Stimulated activated CD4-positive, alpha-beta T cell treated with anti-CD3 and anti-CD28 coated beads, Interleukin-12 subunit alpha, Interleukin-12 subunit beta, amount 100 ng/mL, for 4 hours (primary cell): ENCODE measurements around the gene IKZF3.

ENCODE experiments used
- DNase-seq: peaks from one replicate; pipeline ENCODE4 v3.0.0-alpha.2; 2020

The IKZF3 gene

GRCh38 chr17:39814497-39814896, 49.6 kb downstream of the IKZF3 start:
- DNase-seq = no peak

- peak; percentile 36 for DNase-seq
These were observed 50.5 kb downstream of the IKZF3 start for GRCh38 chr17:39813631-39814030.

GRCh38 chr17:39812466-39812865, 51.6 kb downstream of the IKZF3 start:
- DNase-seq = no peak

- DNase-seq = no peak
These were observed 53.0 kb downstream of the IKZF3 start for GRCh38 chr17:39810939-39811728.

DNA sequence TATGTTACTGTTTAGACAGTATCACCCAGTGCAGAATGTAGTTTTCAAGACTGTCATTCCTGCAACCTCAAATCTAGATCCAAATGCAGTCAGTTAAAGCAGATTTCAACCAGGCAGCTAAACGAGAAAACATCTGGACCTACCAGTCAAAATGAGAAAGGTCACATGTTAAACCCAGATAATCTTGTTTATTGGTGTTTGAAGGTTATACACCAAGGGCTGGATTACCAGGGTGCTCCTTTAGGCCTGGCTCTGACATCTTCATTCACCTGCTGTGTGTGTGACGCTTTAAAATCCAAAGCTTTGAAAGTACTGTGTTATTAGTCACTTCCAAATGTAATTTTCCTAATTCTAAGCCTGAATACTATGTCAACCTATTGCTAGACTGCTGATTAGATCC, 54.9 kb downstream of the IKZF3 start:
- DNase-seq = no peak

GRCh38 chr17:39808409-39808997, 55.6 kb downstream of the IKZF3 start:
- no peak for DNase-seq

DNA sequence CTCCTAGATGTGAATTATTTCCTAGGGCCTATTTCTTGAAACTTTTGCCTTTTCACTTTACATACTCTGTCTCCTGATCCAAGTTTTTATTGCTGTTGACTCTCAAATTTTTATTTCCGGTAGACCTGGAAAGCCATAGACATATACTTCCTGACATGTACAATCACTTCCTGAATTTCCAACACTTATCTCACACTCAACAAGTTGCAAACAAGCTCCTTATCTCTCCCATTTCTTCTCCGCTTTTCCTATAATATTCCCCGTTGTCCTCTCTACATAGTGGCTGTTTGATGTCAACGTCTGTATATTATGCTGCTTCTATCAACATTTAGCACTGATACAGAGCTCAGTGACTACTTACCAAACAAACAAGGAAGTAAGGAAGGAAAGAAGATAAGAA, 59.3 kb downstream of the IKZF3 start:
- no peak for DNase-seq

DNA sequence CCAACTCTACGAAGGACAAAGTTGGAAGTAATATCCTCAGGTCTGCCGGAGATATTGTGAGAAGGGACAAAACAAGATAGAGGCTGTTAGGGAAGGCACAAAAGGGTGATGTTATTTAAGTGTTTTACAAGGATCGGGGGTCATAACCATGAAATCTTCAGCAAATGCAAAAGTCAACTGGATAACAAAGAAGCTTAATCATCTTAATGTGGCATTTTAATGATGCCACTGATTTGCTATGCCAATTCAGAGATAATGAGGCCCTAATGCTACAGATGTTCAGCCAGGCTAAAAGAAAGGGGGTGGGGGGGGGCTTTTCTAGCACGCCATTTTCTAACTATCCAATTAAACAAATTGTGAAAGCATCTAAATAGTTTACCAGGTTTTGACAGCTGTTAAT, 63.1 kb downstream of the IKZF3 start:
- DNase-seq = no peak

DNA sequence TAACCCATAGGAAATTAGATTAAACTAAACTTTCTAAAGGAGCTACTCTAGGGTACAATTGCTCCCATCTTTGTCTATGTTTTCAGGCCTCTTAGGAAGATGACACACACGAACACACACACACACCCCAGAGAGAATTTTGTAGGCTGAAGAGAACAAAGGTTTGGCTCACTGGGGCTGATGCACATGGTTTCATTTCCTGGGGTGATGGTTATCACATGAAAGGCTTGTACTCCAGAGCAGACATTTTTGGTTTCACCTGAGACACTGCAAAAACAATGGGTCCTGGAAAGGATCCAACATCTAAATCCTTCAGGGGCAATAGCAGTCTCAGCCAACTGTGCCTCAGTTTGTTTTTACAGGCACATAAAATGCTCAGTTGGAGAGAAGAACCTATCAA, 63.6 kb downstream of the IKZF3 start:
- peak; percentile 30 for DNase-seq

DNA sequence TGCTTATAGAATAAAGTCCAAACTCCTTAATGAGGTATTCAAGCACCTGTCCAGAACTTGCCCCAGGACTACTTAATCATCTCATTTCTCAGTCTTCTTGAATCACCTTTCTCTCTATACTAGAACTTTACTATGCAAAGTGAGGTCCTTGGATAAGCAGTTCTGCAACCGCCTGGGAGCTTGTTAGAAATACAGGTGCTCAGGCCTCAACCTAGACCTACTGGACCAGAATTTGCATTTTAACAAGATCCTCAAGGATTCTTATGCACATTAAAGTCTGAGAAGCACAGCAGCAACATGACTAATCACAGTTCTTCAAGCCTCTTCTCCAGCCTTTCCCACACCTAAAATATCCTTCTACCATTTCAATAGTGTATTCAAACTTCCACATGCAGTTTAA, 64.7 kb downstream of the IKZF3 start:
- no peak for DNase-seq

- no peak for DNase-seq
These were observed 69.7 kb downstream of the IKZF3 start for GRCh38 chr17:39794249-39794970.

DNA sequence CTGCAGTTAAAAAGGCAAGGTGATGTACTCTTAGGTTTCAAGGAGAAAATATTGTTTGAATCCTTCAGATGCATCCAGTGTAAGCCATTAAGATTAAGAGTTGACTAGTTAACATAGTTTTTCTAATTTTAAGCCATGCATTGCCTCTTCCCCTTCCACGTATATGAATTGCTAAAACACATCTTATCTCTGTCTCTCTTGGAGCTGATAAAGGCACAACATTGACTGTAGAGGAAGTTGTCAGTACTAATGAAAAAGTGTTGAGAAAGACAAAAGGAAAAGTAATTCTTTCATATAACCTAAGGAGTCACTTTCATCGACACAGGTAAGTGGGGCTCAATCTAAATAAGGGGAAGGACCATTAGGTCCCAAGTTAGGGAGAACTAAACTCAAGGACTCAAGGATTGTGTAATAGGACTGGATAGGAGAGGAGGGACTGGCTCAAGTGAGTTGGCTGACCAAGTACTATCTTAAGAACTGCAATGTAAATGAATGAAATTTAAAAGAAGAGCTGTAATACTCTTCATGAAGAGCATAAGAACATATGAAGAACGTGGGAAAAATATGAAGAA, 70.7 kb downstream of the IKZF3 start:
- no peak for DNase-seq

- no peak for DNase-seq
These were observed 71.4 kb downstream of the IKZF3 start for GRCh38 chr17:39792526-39793221.

GRCh38 chr17:39791111-39791992, 72.8 kb downstream of the IKZF3 start:
- peak; percentile 20 for DNase-seq

GRCh38 chr17:39787743-39788484, 76.2 kb downstream of the IKZF3 start:
- DNase-seq = no peak

DNA sequence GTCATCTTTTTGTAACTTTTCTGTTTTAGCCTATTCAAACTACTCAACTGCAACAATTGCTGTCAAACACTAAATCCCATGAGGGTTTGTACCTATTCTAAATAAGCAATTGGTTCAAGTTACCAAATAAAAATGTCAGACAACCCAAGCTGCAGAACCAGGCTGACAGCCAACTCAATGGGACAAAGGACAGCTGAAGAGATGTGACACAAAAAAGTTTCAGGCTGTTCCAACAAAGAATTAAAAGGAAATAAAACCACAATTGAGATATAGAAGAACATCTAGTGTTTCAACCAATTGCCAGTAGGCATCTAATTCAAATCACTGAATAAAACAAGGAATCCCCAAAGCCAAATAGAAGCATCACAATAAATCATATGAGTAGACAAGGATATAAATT, 77.1 kb downstream of the IKZF3 start:
- no peak for DNase-seq

- no peak for DNase-seq
These were observed 81.1 kb downstream of the IKZF3 start for GRCh38 chr17:39782980-39783379.

- no peak for DNase-seq
These were observed 81.6 kb downstream of the IKZF3 start for GRCh38 chr17:39782481-39782880.

DNA sequence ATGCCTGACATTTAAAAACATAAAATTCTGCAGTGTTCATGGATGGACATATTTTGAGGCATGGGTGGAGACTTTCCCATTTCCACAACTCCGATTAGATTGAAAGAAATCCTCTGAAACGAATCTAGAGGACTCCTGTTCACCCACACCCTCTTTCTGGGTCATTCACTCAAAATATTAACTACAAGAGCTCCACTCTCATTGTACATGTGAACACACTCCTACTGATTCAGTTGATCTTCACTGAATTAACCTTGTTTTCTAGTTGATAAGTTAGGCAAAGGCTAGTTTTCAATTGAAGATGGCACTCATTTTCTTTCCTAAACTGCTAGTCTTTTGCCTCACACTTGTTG, 82.3 kb downstream of the IKZF3 start:
- no peak for DNase-seq

- DNase-seq = no peak
These were observed 82.9 kb downstream of the IKZF3 start for GRCh38 chr17:39781031-39781860.
